GM19328 (cell line): ENCODE measurements around the gene RHOT1.
"Not testable (repeated sequence)": the region's sequence is repeated elsewhere in the genome, so short reads cannot be mapped to it uniquely, and the experiment has no call there.

Source experiments
- ATAC-seq: cut with Tn5 transposase; IDR thresholded peaks from one replicate; pipeline ENCODE4 v1.9.1; 2021; ENCODE audit warnings: mild to moderate bottlenecking, moderate library complexity; ENCODE audit not compliant: unreplicated experiment

Gene RHOT1

DNA sequence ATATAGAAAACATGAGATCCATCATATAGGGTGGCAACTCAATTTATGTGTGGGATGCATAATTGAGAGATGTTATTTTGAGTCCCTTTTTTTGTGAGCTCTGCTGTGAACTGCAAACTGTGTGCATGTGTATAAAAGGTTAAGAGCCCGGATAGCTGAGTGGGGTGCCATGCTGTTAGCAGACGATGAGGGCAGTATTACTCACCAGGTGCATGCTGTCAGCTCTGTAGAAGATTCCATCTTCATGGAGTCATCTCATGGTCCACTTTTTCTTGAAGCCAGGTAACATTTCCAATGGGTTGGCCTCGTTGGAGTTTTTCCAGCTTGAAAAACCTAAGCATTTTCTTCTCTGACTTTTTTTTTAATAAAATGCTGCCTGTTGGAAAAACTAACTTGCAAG lies 80.3 kb downstream of the RHOT1 start:
- ATAC-seq: no peak

DNA sequence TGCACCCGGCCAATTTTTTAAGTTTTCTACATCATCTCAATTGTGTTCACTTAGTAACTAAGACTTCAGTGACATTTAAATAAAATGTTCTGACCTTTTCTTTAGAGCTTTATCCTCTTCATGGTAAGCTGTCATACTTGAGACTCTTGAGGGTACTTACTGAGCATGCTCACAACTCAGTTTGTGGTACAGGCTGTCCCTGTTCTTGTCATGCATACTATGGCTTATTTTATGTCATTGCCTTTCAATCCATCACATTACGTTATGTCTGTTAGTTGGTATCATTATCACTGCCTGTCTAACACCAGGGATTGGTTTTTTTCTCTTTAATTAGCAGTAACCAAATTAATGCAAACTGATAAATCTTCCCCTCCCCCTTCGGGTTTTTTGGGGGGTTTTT lies 81.4 kb downstream of the RHOT1 start:
- ATAC-seq: no peak

DNA sequence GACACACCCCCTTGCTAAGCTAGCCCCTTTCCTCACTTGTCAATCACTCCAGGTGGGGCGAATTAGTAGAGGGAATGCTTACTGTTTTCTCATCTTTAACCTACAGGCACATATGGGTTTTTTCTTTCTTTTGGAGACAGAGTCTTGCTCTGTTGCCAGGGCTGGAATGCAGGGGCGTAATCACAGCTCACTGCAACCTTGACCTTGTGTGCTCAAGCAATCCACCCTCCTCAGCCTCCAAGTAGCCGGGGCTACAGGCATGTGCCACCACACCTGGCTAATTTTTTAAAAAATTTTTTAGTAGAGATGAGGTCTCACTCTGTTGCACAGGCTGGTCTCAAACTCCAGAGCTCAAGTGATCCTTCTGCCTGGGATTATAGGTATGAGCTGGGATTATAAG lies 84.6 kb downstream of the RHOT1 start:
- no peak for ATAC-seq

DNA sequence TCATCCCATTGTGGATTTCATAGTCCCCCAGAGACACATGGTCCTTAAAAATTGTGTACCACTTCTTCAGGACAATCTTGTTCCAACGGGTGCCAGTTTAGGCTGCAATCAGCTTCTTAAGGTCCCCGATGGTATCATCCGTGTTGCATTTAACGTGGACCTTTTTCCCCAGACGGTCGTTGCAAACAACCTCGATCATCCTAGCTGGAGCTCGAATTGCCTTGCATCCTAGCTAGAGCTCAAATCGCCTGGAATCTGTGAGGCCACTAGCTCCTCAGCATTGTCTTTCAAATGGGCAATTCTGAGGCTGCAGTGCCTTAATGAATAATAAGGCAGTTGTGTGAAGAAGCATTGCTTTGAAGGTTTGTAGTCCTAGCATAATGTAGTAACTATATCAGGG lies 85.6 kb downstream of the RHOT1 start:
- ATAC-seq: no peak

DNA sequence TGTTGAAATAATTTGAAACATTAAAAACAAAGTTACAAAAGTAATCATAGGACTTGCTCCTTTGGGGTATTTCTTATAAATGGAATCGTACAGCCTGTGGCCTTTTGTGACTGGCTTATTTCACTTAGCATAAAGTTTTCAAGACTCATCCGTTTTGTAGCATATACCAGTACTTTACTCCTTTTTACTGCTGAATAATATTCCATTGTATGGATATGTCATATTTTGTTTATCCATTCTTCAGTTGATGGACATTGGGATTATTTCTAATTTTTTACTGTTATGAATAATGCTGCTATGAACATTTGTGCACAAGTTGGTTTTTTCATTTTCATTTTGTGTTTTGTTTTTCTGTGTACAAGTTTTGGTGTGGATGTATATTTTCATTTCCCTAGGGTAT lies 93.3 kb downstream of the RHOT1 start:
- ATAC-seq: no peak

DNA sequence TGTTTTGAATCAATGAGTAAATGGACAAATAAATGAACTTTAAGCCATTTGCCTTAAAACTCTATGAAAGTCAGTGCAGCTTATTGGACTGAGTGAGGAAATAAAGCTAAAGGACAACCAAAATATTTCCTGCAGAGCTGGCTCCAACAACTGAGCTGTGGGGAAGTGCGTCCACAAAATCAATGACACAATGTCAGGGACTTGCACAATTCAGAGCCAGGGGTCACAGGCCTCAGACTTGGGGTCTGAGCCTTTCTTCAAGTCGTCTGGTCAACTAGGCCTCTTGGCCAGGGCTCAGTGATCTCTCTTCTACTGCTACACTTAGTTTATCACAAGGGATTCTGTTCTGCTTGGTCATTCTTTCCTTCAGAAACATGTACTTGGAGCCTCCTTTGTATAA lies 97.2 kb downstream of the RHOT1 start:
- ATAC-seq: no peak

DNA sequence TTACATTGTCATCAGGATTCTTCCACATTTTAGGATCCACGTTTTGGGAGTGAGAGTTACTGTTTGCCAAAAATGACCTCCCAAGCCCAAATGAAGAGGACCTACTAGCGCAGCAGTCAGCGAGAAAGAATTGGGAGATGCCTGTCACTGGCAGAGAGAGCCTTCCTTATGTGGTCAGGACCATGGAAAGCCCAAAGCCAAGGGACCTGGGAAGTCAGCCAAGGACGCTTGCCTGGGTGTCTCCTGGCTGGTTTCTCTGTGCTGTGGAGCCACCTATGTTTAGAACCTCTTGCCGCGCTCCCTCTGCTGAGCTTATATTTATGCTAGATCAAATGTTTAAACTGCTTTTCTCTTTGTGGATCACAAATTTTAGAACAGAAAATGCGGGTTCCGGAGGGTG lies 98.4 kb downstream of the RHOT1 start:
- no peak for ATAC-seq

DNA sequence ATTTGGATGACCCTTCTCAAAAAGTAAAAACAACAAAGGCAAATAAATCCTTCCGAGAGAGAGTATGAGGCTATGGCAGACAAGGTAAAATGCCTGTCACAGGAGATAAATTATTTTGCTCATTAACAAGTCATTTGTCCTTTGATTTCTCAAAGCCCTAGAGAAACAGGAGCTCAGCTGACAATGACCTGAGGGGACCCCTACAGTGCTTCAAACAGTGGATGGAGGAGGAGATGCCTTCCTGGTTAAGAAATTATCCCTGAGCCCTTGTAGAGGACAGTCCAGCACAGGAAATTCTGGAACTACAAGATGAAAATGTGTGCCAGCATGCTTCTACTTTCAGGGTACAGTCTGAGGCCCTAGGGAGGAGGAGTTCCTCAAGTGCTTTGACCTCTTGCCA lies 99.3 kb downstream of the RHOT1 start:
- ATAC-seq: no peak

DNA sequence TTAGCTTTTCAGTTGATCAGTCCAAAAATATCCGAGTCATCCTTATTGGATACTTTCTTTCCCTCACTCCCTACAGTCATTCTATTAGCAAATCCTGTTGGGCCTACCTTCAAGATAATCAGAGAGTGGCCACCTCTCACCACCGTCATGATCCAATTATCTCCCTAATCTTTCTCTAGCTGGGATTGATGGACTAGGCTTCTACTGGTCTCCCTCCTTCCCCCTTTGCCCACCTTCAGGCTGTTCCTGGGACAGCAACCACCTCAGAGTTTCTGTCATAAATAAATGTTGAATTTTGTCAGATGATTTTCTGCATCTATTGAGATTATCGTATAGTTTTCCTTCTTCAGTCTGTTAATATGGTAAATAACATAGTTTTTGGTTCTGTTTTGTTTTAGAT lies 107.2 kb downstream of the RHOT1 start:
- ATAC-seq: no peak

DNA sequence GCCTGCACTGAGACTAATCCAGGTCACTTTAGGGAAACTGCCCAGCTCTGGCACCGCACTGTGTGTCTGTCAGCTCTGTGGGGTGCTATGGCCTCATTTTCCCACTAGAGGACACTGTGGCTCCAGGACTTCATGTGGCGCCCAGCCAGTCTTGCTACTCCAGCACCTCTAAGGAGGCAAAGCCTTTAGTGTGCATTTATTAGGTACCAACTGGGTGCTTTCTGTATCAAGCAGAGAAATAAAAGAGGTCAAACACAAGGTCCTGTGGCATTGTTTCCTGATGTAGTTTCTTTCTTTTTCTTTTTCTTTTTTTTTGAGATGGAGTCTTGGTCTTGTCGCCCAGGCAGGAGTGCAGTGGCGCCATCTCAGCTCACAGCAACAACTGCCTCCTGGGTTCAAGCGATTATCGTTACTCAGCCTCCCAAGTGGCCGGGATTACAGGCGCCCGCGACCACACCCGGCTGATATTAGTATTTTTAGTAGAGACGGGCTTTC lies 110.9 kb downstream of the RHOT1 start:
- no peak for ATAC-seq

DNA sequence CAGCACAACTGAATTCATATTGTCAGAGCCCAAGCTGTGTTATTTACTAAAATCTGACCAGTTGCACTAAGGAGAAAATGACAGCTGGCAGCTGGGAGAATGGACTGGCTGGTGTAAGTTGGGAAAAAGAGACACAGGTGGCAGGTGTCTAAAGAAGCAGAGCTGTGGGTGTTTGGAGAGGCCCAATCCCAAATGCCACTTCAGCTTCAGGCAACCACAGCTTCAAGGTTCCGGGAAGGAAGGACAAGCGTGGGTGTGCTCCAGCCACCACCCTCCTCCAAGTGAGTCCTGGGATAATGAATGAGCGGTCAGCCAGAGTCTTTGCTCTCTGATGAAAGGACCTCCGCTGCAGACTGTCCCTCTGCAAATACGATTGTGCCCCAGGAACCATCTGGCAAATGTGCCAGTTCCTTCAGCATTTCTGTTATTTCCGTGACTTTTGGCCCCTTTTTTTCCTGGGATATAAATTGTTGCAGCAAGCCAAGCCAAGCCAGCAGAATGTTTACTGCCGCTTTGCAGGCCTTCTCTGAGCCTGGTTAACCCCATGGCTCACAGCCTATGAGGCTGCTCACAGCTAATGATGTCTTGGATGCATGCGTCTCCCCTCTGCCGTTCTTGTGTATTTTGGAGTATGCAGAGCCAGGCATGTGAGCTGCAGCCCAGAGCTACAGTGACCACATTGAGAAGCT lies 113.9 kb downstream of the RHOT1 start:
- no peak for ATAC-seq

DNA sequence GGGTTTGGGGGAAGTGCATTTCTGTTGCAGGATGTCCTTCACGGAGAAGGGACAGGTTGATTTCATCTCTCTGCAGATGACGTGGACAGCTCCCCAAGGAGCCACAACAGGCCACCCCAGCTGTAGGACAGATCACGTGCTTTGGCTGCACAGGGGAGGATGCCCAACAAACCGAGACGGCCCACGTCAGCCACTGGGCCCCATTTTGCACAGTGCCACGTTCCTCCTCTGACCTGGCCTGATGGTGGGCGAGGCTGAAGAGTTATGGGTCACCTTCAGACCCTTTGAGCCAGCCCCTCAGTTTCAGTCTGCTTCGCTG lies 114.4 kb downstream of the RHOT1 start:
- ATAC-seq: no peak

DNA sequence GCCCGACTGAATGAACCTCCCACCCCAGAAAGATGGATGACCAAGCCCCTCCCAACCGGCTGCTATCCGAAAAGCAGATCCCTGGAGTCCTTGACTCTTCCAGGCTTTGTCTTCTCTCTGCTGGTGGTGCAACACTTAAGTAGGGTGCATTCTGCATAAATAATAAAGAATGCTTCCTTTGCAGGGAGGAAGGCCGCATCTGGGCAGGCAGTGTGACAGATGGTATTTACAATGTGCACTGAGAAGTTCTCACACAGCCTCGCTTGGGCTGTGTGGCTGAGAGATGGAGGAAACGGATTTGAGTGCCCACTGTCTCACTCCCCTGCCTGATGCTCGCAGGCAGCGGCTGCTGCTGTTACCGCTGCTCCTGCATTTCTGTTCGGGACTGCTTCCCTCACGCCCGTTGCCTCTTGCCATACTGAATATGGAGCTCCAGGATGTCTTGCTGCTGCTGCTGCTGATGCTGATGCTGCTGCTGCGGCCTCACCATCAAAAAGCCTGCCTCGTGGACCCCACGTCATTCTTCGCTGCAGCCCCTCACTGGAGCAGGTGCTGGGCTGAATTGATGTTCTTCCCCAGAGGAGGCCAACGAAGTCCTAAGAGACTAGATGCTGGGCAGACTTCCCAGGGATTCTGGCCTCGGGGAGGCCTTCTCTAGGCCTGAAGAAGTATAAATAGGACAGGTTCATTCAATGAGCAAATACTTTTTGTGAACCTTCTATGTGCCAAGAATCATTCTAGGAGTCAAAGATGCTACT lies 116.3 kb downstream of the RHOT1 start:
- ATAC-seq: no peak

DNA sequence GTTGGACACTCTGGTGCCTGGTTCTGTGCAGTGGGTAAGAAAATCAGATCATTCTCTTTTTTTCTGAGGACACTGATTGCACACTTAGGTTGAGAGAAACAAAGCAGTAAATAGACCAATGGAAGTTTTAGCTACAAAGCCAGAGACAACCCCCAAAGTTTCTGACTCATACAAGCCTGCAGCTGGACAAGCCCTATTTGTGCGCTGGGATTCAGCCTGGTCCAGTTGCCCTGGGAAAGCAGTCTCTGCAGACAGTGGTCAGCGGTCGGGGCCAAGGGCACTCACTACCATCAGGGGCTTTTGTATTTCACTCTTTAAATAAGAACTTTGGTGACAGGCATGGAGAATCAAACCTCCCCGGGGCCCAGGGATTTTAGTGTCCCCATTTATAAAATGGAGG lies 117.3 kb downstream of the RHOT1 start:
- ATAC-seq: no peak

DNA sequence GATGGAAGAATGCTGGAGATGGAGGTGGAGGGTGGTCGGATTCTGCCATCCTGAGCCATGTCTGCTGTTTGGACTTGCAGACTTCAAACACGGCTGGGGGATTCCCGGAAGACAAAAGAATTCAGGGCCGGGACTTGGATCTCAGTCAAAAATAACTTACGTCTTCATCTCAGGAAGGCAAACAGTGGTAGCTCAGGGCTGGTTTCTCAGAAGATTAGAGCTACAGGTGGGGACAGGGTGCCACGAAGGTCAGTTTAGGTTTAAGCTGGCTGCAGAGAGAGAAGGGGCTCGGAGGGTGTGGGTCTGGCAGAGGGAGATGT lies 119.1 kb downstream of the RHOT1 start:
- no peak for ATAC-seq

DNA sequence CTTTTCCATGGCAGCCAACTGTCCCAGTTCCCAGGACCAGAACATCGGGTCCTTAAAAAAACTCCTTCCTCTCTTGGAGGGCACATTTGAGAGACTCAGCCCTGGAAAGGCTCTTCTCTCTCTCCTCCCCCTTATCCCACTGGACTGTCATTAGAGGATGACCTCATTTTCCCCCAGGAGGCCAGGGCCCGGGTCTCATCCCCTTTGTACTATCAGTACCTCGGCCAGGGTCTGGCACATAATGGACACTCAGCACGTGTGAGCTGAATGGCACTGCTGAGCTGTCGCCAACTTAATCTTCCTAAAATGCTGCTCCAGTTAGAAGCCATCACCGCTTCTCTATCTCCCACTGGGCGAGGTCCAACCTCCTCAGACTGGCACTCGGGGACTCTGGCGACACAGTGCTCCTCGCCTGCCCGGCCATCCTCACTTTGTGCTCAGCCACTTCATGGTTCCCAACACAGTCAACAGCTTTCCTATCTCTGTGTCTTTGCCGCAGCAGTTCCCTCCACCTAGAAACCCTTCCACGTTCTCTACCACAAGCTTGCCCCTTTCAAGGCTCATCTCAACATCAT lies 119.7 kb downstream of the RHOT1 start:
- ATAC-seq: no peak

DNA sequence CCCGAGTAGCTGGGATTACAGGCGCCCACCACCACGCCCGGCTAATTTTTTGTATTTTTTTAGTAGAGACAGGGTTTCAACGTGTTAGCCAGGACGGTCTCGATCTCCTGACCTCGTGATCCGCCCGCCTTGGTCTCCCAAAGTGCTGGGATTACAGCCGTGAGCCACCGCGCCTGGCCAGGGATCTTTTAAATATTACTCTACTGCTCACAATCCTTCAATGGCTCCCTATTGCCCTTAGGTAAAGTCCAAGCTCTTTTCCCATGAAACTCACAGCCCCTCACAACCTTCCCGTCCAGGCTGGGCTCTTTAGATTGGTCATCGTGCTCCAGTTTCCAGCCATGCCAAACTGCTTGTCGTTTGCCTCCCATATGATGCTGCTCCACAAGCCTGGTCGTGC lies 121.2 kb downstream of the RHOT1 start:
- ATAC-seq: not testable (repeated sequence)

DNA sequence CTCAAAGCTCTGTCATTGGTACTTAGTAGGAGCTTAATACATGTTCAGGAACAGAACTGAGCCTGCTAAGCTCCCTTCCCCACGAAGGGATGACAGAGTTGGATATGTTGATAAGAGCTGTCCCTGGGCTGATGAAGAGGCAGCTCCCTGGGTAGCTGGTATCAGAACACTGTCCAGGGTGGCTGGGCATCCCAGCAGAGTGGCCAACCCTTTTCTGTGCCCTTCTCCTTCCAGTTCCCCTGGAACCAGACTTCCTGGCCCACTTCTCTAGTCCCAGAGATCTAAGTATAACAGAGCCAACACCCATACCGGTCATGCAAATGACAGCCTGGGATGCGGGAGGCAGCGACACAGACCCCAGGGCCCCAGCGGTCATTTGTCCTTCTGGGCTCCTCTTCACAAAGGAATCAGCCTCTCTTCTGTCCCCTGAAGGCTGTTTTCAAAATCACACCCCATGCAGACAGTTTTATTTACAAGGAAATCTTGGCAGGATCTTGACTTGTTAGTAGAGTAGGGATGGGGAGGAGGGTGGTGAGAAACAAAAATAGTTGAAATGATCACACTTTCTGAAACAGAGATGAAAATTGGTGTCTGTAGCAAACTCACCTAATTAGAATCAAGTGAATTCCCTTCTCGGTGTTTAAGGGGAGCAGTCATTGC lies 122.0 kb downstream of the RHOT1 start:
- no peak for ATAC-seq

DNA sequence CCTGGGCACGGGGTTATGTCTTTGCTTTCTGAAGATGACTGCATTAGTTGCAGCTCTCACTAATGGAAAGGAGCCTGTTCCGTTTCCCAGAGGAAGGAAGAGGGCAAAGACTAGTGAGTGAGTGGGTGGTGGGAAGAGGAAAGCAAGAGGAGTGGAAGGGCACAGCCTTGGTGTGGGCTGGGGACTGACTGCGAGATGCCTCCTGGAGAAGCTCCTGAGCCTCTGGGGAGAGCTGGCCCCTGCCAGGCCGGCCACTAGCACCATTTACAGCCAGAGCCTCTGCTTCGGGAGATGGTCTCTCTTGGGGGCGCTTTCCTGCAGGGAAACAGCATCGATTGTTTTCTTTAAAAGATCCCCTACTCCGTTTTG lies 122.5 kb downstream of the RHOT1 start:
- no peak for ATAC-seq

DNA sequence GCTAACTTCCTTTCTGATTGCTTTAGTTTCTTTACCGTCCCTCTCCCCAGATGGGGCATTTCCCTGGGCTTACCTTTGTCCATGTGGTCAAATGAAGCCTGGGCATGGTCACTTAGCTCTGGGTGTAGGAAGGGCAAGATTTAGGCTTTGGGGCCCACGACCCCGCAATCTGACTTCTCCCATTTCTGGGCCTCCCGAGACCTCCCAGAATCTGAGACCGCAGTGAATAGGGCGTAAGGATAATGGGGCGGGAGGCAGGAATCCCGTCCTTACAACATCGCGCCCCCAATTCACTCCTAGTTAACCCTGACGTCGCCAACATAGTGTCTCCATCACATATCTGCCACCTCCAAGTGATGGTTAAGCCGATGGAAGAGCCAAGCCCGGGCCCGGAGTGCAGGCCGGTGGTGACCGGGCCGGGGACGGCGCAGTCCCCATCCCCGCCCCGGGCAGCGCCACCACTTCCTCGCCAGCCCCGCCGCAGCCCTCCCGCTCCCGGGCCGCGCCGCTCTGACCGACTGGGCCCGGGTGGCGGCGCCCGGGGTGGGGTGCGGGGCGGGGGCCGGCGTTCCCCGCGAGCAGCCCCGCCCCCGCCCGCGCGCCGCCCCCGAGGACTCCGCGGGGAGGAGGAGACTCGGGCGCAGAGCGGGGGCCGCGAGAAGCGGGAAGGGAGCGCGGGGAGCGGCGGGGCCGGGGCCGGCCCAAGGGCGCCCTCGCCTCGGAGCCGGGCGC lies 123.1 kb downstream of the RHOT1 start, which contains the start of gene RHBDL3:
Gene RHBDL3 (plus strand): TSS at position 641 of the 732 bp plus-strand sequence. CDS start 358 bp downstream, outside the sequence.
- no peak for ATAC-seq

DNA sequence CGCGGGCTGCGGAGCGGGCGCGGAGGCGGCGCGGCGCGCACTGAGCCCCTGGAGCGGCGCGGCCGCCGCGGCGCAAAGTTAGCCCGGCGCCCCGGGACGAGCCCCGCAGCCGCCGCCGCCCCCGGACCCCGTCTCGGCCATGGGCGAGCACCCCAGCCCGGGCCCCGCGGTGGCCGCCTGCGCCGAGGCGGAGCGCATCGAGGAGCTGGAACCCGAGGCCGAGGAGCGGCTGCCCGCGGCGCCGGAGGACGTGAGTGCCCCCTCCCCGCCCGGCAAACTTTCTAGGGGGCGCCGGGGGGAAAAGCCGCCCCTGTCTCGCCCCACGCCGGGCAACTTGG lies 123.7 kb downstream of the RHOT1 start:
- ATAC-seq: no peak
